ENCODE data around the gene TENT5C.

DNA sequence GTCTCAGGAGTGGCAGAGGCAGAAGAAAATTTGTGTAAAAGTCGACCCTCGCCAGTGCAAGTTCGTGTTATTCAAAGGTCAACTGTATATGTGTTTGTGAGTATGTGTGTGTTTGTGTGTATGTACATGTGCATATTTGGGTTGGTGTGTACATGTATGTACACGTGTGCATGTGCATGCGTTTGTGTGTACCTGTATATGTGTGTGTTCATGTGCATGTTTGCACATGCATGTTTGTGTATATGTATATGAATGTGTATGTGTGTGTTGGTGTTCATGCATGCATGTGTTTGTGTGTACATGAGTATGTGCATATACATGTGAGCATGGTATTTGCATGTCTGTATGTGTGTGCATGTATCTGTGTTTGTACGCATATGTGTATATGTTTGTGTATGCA, 21.7 kb upstream of the TENT5C start:
- TF ChIP-seq MYC (CRISPR knock-in tag; IDR thresholded peaks at IDR 0.05; ENCODE audit: borderline replicate concordance) (no peak), SIN3A (IDR thresholded peaks at IDR 0.05; ENCODE audit: borderline replicate concordance, low read depth, low read length) (no peak), FOXK1 (CRISPR knock-in tag; IDR thresholded peaks at IDR 0.05; ENCODE audit: borderline replicate concordance, low read depth) (no peak), BRCA1 (CRISPR knock-in tag; IDR thresholded peaks at IDR 0.05) (no peak)

Data from HepG2 (cell line).